SKM-1 treated with dmso at 0.1 percent for 144 hours (cell line): Measurements from ENCODE around the gene RPS15A.
"Not testable (repeated sequence)": the region's sequence is repeated elsewhere in the genome, so short reads cannot be mapped to it uniquely, and the experiment has no call there.

ENCODE experiments used
- DNase-seq: peaks from one replicate; lab custom pipeline; 2025; ENCODE audit not compliant: unreplicated experiment; lab: John Stamatoyannopoulos, UW

The RPS15A gene

GRCh38 chr16:18757960-18758660 is 32.0 kb downstream of the RPS15A start:
- DNase-seq = not testable (repeated sequence)

GRCh38 chr16:18756639-18757038 is 33.5 kb downstream of the RPS15A start:
- not testable (repeated sequence) for DNase-seq

- DNase-seq = not testable (repeated sequence)
Observed at GRCh38 chr16:18742870-18743269, 47.3 kb downstream of the RPS15A start.

- DNase-seq = not testable (repeated sequence)
Observed at GRCh38 chr16:18740027-18740426, 50.1 kb downstream of the RPS15A start.

GRCh38 chr16:18738768-18739167 is 51.4 kb downstream of the RPS15A start:
- DNase-seq = not testable (repeated sequence)

GRCh38 chr16:18734279-18734678 is 55.9 kb downstream of the RPS15A start:
- not testable (repeated sequence) for DNase-seq
